AG09319 (cell line): ENCODE results near the gene XYLT1.
"Not testable (repeated sequence)": the region's sequence is repeated elsewhere in the genome, so short reads cannot be mapped to it uniquely, and the experiment has no call there.

Experiments
- DNase-seq: peaks from one replicate; pipeline ENCODE4 v3.0.0-alpha.2; 2010; ENCODE audit warnings: low read depth; ENCODE audit errors: extremely low read depth
- CTCF ChIP-seq: IDR thresholded peaks from 2 replicates; pipeline ENCODE4 v1.5.1; 2011; ENCODE audit warnings: low read depth, mild to moderate bottlenecking, inconsistent platforms, low read length, moderate library complexity

Gene XYLT1

GRCh38 chr16:17416461-17417311 lies 54.1 kb downstream of the XYLT1 start:
- no peak; the same call in 1 of the 2 replicates for TF ChIP-seq CTCF
- no peak for DNase-seq

DNA sequence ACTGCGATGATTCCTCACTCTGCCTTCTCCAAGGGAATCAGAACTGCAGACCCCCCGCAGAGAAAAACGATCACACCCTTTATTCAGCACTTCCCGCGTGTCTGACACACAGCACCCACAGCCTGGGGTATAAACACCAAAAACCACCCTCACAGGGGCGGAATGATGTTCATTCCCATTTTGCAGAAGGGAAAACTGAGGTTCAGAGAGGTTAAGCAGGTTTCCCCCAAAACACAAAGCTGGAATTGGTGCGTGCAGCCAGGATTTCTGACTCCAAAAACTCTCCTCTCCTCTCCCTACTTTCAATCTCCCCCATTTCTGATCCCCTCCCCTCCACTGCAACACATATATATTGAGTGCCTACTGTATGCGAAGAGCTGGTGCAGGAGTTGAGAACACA lies 55.8 kb downstream of the XYLT1 start:
- TF ChIP-seq CTCF, result no peak
- DNase-seq, result no peak

GRCh38 chr16:17414421-17414820 lies 56.3 kb downstream of the XYLT1 start:
- DNase-seq, result no peak
- no peak for TF ChIP-seq CTCF

DNA sequence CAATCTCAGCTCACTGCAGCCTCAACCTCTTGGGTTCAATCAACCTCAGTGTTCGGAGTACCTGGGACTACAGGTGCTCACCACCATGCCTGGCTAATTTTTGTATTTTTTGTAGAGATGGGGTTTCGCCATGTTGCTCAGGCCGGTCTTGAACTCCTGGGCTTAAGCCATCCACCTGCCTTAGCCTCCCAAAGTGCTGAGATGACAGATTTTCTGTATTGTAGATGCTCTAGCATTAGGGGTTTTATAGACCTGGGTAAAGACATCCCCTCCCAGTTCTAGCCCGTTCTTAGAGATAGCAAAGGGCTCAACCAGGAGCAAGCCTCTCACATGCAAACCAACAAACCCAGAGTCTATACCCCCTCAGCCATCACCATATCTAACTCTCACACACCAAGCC lies 57.3 kb downstream of the XYLT1 start:
- no peak for TF ChIP-seq CTCF
- DNase-seq, result no peak

GRCh38 chr16:17412791-17413190 lies 58.0 kb downstream of the XYLT1 start:
- DNase-seq, result no peak
- no peak for TF ChIP-seq CTCF

- TF ChIP-seq CTCF, result no peak
- DNase-seq, result peak; percentile 29
Measured at GRCh38 chr16:17412221-17412620, 58.5 kb downstream of the XYLT1 start.

DNA sequence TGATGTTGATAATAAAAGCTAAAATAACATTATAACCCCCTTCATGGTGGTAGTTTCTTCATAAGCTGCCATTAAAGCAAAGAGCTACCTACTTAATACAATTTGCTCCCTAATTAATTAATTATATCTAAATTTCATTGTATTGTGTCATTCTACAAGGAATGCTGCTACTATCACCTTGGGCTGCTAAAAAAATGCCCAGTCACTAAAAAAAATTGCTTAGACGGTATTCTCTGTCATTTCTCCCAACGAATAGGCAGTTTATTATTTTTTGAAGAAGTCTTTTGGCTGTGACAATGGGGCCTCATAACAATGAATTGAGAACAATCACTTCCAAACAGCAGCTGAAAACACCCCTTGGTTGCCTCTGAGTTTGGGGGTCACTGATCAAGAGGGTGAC lies 59.5 kb downstream of the XYLT1 start:
- DNase-seq, result no peak

DNA sequence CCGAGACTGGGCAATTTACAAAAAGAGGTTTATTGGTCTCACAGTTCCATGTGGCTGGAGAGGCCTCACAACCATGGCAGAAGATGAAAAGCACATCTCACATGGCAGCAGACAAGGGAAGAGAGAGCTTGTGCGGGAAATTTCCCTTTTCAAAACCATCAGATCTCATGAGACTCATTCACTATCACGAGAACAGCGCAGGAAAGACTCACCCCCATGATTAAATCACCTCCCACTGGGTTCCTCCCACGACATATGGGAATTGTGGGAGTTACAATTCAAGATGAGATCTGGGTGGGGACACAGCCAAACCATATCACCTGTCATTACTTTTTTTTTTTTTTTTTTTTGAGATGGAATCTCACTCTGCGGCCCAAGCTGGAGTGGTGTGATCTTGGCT lies 60.4 kb downstream of the XYLT1 start:
- DNase-seq, result not testable (repeated sequence)

More for the DNA sequence above, 59.5 kb downstream of the XYLT1 start:
- TF ChIP-seq CTCF, result no peak
